Liver (tissue), 3 donors: ENCODE results near the gene UBTD1.

Experiments
- EGR1 ChIP-seq, 2 donors: IDR thresholded peaks; 2 replicates each; pipeline ENCODE4 v1.6.1; 2016 to 2018; ENCODE audit warnings: antibody characterized with exemption in 2 of 2, low read depth in 2 of 2
- FOXA2 ChIP-seq: IDR thresholded peaks from 2 replicates; pipeline ENCODE4 v1.6.1; 2016; ENCODE audit warnings: antibody characterized with exemption
- GABPA ChIP-seq, 2 donors: IDR thresholded peaks in 1 of 2; conservative IDR thresholded peaks in 1 of 2; 2 replicates each; pipeline ENCODE4 v1.6.1; 2016; ENCODE audit warnings: antibody characterized with exemption in 2 of 2, mild to moderate bottlenecking in 1 of 2, moderate library complexity in 1 of 2
- JUND ChIP-seq, 2 donors: IDR thresholded peaks; 2 replicates each; pipeline ENCODE4 v1.6.1; 2016; ENCODE audit warnings: antibody characterized with exemption in 2 of 2
- RAD21 ChIP-seq, 2 donors: IDR thresholded peaks; 2 replicates each; pipeline ENCODE4 v1.6.1; 2016; ENCODE audit warnings: antibody characterized with exemption in 2 of 2, mild to moderate bottlenecking in 2 of 2
- TAF1 ChIP-seq: conservative IDR thresholded peaks from 2 replicates; pipeline ENCODE4 v1.6.1; 2016; ENCODE audit warnings: antibody characterized with exemption, mild to moderate bottlenecking
- YY1 ChIP-seq: IDR thresholded peaks from 2 replicates; pipeline ENCODE4 v1.6.1; 2016; ENCODE audit warnings: antibody characterized with exemption, mild to moderate bottlenecking
- TF ChIP-seq, protein P1 (sequence below): fragments of 150-350 bp; IDR thresholded peaks from 2 replicates; pipeline ENCODE4 v1.5.1; 2017; ENCODE audit warnings: improper control_type of control experiment, low read depth, low read length; ENCODE audit not compliant: missing input control
- TF ChIP-seq, protein P2 (sequence below): IDR thresholded peaks from 2 replicates; pipeline ENCODE4 v1.6.1; 2016; ENCODE audit warnings: antibody characterized with exemption
- TF ChIP-seq, protein P3 (sequence below): IDR thresholded peaks from 2 replicates; pipeline ENCODE4 v1.6.1; 2016; ENCODE audit warnings: antibody characterized with exemption
- TF ChIP-seq, protein P4 (sequence below): IDR thresholded peaks from 2 replicates; pipeline ENCODE4 v1.6.1; 2016; ENCODE audit warnings: antibody characterized with exemption, mild to moderate bottlenecking
- donor health status: healthy.
- donor health status: healthy.

DNA sequence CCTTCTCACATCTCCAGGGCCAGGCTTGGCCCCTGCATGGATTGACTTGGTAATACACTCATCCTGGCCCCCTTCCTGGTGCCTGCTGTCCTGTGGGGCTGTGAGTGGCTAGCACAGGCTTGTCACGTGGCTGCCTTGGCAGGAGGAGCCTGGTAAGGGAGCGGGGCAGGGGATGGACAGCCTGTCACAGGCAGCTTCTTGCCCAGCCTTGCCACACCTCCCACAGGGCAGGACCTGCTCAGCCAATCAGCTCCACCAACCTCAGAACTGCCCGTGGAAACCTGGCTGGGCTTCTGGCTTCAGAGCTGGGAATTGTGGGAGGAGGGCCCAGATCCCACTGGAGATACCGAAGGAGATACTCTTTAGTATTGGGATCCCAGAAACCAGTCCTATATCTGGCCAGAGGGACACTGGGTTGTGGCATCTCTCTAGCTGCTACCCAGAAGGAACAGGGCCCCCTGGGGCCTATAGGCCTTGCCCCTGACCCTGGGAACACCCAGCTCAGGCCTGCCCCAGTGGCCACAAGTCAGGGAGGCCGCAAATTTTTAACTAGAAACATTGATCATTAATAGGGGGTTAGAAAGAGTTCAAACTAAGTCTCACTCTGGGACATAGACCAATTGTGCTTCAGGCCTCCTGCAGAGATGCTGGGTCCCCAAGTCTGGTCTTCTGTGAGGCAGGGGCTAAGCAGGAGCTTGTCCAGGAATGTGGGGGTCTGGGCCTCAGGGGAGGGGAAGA is 85.5 kb downstream of the UBTD1 start, which contains the start of gene HOGA1:
- TF ChIP-seq, protein P1, sequence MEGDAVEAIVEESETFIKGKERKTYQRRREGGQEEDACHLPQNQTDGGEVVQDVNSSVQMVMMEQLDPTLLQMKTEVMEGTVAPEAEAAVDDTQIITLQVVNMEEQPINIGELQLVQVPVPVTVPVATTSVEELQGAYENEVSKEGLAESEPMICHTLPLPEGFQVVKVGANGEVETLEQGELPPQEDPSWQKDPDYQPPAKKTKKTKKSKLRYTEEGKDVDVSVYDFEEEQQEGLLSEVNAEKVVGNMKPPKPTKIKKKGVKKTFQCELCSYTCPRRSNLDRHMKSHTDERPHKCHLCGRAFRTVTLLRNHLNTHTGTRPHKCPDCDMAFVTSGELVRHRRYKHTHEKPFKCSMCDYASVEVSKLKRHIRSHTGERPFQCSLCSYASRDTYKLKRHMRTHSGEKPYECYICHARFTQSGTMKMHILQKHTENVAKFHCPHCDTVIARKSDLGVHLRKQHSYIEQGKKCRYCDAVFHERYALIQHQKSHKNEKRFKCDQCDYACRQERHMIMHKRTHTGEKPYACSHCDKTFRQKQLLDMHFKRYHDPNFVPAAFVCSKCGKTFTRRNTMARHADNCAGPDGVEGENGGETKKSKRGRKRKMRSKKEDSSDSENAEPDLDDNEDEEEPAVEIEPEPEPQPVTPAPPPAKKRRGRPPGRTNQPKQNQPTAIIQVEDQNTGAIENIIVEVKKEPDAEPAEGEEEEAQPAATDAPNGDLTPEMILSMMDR: no peak
- TF ChIP-seq TAF1: peak; percentile 61
- TF ChIP-seq, protein P2, sequence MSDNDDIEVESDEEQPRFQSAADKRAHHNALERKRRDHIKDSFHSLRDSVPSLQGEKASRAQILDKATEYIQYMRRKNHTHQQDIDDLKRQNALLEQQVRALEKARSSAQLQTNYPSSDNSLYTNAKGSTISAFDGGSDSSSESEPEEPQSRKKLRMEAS: peak; percentile 60
- peak; percentile 16 for TF ChIP-seq FOXA2
- TF ChIP-seq RAD21 (IDR thresholded peaks at IDR 0.05): peak in 1 of 2 donors; percentile 30
- TF ChIP-seq JUND (IDR thresholded peaks at IDR 0.05): peak in 1 of 2 donors; percentile 56
- no peak for TF ChIP-seq GABPA (IDR thresholded peaks at IDR 0.05 in 1 of 2, conservative IDR thresholded peaks at IDR 0.05 in 1 of 2)
- TF ChIP-seq EGR1 (IDR thresholded peaks at IDR 0.05; ENCODE audit: low read depth in 2 of 2): peak; percentile 28 to 62
- TF ChIP-seq, protein P3, sequence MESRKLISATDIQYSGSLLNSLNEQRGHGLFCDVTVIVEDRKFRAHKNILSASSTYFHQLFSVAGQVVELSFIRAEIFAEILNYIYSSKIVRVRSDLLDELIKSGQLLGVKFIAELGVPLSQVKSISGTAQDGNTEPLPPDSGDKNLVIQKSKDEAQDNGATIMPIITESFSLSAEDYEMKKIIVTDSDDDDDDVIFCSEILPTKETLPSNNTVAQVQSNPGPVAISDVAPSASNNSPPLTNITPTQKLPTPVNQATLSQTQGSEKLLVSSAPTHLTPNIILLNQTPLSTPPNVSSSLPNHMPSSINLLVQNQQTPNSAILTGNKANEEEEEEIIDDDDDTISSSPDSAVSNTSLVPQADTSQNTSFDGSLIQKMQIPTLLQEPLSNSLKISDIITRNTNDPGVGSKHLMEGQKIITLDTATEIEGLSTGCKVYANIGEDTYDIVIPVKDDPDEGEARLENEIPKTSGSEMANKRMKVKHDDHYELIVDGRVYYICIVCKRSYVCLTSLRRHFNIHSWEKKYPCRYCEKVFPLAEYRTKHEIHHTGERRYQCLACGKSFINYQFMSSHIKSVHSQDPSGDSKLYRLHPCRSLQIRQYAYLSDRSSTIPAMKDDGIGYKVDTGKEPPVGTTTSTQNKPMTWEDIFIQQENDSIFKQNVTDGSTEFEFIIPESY: no peak
- TF ChIP-seq, protein P4, sequence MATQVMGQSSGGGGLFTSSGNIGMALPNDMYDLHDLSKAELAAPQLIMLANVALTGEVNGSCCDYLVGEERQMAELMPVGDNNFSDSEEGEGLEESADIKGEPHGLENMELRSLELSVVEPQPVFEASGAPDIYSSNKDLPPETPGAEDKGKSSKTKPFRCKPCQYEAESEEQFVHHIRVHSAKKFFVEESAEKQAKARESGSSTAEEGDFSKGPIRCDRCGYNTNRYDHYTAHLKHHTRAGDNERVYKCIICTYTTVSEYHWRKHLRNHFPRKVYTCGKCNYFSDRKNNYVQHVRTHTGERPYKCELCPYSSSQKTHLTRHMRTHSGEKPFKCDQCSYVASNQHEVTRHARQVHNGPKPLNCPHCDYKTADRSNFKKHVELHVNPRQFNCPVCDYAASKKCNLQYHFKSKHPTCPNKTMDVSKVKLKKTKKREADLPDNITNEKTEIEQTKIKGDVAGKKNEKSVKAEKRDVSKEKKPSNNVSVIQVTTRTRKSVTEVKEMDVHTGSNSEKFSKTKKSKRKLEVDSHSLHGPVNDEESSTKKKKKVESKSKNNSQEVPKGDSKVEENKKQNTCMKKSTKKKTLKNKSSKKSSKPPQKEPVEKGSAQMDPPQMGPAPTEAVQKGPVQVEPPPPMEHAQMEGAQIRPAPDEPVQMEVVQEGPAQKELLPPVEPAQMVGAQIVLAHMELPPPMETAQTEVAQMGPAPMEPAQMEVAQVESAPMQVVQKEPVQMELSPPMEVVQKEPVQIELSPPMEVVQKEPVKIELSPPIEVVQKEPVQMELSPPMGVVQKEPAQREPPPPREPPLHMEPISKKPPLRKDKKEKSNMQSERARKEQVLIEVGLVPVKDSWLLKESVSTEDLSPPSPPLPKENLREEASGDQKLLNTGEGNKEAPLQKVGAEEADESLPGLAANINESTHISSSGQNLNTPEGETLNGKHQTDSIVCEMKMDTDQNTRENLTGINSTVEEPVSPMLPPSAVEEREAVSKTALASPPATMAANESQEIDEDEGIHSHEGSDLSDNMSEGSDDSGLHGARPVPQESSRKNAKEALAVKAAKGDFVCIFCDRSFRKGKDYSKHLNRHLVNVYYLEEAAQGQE: peak; percentile 63
- TF ChIP-seq YY1: peak; percentile 74
